ENCODE data around the gene TCF4. TPM values are rescaled to one million over a fixed set of nuclear protein-coding genes. Genes with fewer than 3 reads are reported as not detected.

TCF4 gene
- total RNA-seq, 1 experiment from 2014 or later = 93.7 TPM

DNA sequence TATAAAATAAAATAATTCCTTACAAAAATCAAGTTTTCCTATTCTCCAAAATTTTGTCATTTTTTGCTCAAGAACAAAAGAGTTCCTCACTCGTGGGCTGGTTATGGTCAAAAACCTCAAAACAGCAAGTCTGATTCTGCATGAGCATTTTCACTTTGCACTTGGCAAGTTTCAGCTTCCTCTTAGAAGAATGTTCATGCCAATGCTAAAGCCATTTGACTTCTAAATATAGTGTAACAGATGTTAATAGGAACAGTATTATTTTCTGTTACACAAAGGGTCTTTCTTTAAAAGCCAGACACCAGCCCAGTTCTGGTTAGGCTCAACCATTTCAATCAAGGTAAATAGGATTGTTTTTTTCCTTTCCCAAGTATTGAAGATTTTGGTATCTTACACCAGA, 367.5 kb downstream of the TCF4 start:
- no peak for TF ChIP-seq CTCF (IDR thresholded peaks at IDR 0.05; ENCODE audit: insufficient read depth in 1 of 2, low read depth in 1 of 2, low read length in 1 of 2, severe bottlenecking in 1 of 2, unreplicated experiment in 1 of 2)
- H3K27me3 Mint-ChIP-seq (ENCODE audit: insufficient read depth, unreplicated experiment) = no peaks in the 10 kb centered on the region
- POLR2A ChIA-PET = no interaction called here

DNA sequence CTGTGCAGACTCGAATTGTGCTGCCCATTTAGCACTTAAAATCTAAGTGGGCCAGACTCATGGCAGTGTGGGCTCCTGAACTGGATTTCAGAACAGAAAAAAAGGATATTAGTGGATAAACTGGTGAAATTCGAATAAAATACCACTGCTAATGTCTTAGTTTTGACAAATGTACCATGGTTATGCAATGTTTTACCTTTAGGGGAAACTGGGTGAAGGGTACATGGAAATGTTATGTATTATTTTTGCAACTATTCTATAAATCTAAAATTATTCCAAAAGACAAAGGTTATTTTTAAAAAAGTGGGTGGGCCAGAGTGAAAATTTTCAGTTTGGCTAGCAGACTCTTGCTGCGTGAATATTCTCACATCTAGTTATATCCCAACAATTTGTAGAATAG, 368.2 kb downstream of the TCF4 start:
- POLR2A ChIA-PET = no interaction called here
- TF ChIP-seq CTCF (IDR thresholded peaks at IDR 0.05; ENCODE audit: insufficient read depth in 1 of 2, low read depth in 1 of 2, low read length in 1 of 2, severe bottlenecking in 1 of 2, unreplicated experiment in 1 of 2) = no peak
- no TSS peak for BruUV-seq (replicated peaks)
- Histone ChIP-seq H3K27me3 (replicated peaks; ENCODE audit: control insufficient read depth, insufficient read depth, low read length) (no peaks in the 10 kb centered on the region), H3K4me3 (ENCODE audit: low read depth, low read length) (no peak overlapping the region), H3K9me3 (no peaks in the 10 kb centered on the region), H3K36me3 (ENCODE audit: control insufficient read depth, insufficient read depth, low read length) (no peaks in the 10 kb centered on the region), H3K4me1 (no peaks in the 10 kb centered on the region)
- Mint-ChIP-seq H3K36me3 (ENCODE audit: insufficient read depth, unreplicated experiment) (peaks cover 31% of the 10 kb centered on the region), H3K4me1 (ENCODE audit: low read depth, unreplicated experiment) (no peaks in the 10 kb centered on the region), H3K9me3 (ENCODE audit: unreplicated experiment) (no peaks in the 10 kb centered on the region), H3K27ac (ENCODE audit: unreplicated experiment) (no peak overlapping the region), H3K27me3 (ENCODE audit: insufficient read depth, unreplicated experiment) (no peaks in the 10 kb centered on the region), H3K4me3 (ENCODE audit: unreplicated experiment) (no peak overlapping the region)
- CTCF ChIA-PET = no interaction called here
- DNase-seq = no peak
- intact Hi-C loops (cut with micrococcal nuclease; ENCODE audit: unreplicated experiment) = no loop called here

More for the DNA sequence above, 367.5 kb downstream of the TCF4 start:
- H3K27me3 ChIP-seq (replicated peaks; ENCODE audit: control insufficient read depth, insufficient read depth, low read length) = no peaks in the 10 kb centered on the region
- BruUV-seq (replicated peaks) = no TSS peak
- H3K4me3 Mint-ChIP-seq (ENCODE audit: unreplicated experiment) = no peak overlapping the region
- H3K36me3 Mint-ChIP-seq (ENCODE audit: insufficient read depth, unreplicated experiment) = peaks cover 38% of the 10 kb centered on the region
- H3K4me1 ChIP-seq = no peaks in the 10 kb centered on the region
- no peaks in the 10 kb centered on the region for H3K4me1 Mint-ChIP-seq (ENCODE audit: low read depth, unreplicated experiment)
- no peaks in the 10 kb centered on the region for H3K9me3 ChIP-seq
- no peak overlapping the region for H3K4me3 ChIP-seq (ENCODE audit: low read depth, low read length)
- no peaks in the 10 kb centered on the region for H3K36me3 ChIP-seq (ENCODE audit: control insufficient read depth, insufficient read depth, low read length)
- DNase-seq = no peak
- H3K9me3 Mint-ChIP-seq (ENCODE audit: unreplicated experiment) = no peaks in the 10 kb centered on the region
- CTCF ChIA-PET = no interaction called here
- intact Hi-C loops (cut with micrococcal nuclease; ENCODE audit: unreplicated experiment) = no loop called here
- H3K27ac Mint-ChIP-seq (ENCODE audit: unreplicated experiment) = no peak overlapping the region

DNA sequence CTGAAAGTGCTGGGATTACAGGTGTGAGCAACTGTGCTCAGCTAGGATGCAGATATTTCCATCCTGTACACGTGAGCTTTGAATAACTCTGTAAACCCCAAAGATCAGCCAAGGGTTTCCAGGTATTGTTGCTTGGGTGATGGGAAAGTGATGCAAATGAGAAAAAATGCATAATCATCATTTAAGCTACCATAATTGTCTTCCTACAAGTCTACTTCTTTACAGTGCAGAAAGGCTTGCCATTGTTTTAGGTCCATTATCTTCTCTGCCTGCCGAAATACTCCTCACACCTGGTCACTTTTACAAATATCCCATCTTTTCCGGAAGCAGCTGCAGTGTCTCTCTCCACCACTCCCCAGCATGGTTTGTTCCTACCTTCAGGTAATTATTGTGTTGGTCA, 368.9 kb downstream of the TCF4 start:
- Histone ChIP-seq H3K36me3 (ENCODE audit: control insufficient read depth, insufficient read depth, low read length) (no peaks in the 10 kb centered on the region), H3K4me3 (ENCODE audit: low read depth, low read length) (no peak overlapping the region), H3K4me1 (no peaks in the 10 kb centered on the region), H3K27me3 (replicated peaks; ENCODE audit: control insufficient read depth, insufficient read depth, low read length) (no peaks in the 10 kb centered on the region), H3K9me3 (no peaks in the 10 kb centered on the region)
- intact Hi-C loops (cut with micrococcal nuclease; ENCODE audit: unreplicated experiment) = no loop called here
- H3K4me1 Mint-ChIP-seq (ENCODE audit: low read depth, unreplicated experiment) = no peaks in the 10 kb centered on the region
- no peaks in the 10 kb centered on the region for H3K9me3 Mint-ChIP-seq (ENCODE audit: unreplicated experiment)
- no peak for TF ChIP-seq CTCF (IDR thresholded peaks at IDR 0.05; ENCODE audit: insufficient read depth in 1 of 2, low read depth in 1 of 2, low read length in 1 of 2, severe bottlenecking in 1 of 2, unreplicated experiment in 1 of 2)
- DNase-seq = no peak
- ChIA-PET CTCF (no interaction called here), POLR2A (no interaction called here)
- BruUV-seq (replicated peaks) = no TSS peak
- H3K27ac Mint-ChIP-seq (ENCODE audit: unreplicated experiment) = no peak overlapping the region
- no peak overlapping the region for H3K4me3 Mint-ChIP-seq (ENCODE audit: unreplicated experiment)
- H3K27me3 Mint-ChIP-seq (ENCODE audit: insufficient read depth, unreplicated experiment) = no peaks in the 10 kb centered on the region
- peaks cover 23% of the 10 kb centered on the region for H3K36me3 Mint-ChIP-seq (ENCODE audit: insufficient read depth, unreplicated experiment)

Data from Caco-2 (cell line).